ENCODE results near the gene CA10.

- TF ChIP-seq POLR2A (IDR thresholded peaks at IDR 0.05): no peak
- TF ChIP-seq CTCF (IDR thresholded peaks at IDR 0.05): no peak
- TF ChIP-seq POLR2AphosphoS5 (IDR thresholded peaks at IDR 0.05; ENCODE audit: insufficient read depth in 1 of 2, low read depth in 1 of 2): no peak
These were observed 338.3 kb downstream of the CA10 start for GRCh38 chr17:51820252-51820651.

Data from vagina (tissue), 2 donors.